C4-2B (cell line): ENCODE measurements around the gene TM4SF18.

Experiments used
- H3K27ac ChIP-seq: fragments of 450-650 bp; 2 replicates; pipeline ENCODE4 v1.5.1; 2017
- CTCF ChIP-seq: fragments of 450-650 bp; conservative IDR thresholded peaks from 2 replicates; pipeline ENCODE4 v1.5.1; 2017; ENCODE audit warnings: mild to moderate bottlenecking
- ZFX ChIP-seq: fragments of 450-650 bp; IDR thresholded peaks from 2 replicates; pipeline ENCODE4 v1.6.1; 2017

The TM4SF18 gene

DNA sequence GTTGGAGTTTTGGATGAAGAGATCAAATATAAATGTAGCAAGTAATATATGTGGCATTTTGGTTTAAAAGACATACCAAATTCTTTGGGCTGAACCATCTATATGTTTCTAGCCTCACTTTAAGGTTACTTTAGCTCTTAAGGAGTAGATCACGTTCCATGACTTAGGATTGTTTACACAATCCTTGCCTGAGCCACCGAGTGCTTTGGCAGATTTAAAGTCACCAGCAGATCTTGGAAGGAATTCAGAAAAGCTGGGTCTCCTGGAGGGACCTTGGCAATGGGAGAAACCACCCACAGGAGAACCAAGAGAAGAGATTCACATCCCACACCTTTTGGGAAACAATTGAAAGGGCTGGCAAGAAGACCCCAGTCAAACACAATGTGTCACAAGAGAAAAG, 54.5 kb downstream of the TM4SF18 start:
- TF ChIP-seq CTCF (no peak), ZFX (no peak)

GRCh38 chr3:149277331-149277813, 56.1 kb downstream of the TM4SF18 start:
- TF ChIP-seq CTCF (no peak), ZFX (no peak)
- H3K27ac ChIP-seq = peak overlapping the region; percentile 74; the same call in 1 of the 2 replicates

More for the DNA sequence above, 54.5 kb downstream of the TM4SF18 start:
- peak overlapping the region; percentile 100 for H3K27ac ChIP-seq

DNA sequence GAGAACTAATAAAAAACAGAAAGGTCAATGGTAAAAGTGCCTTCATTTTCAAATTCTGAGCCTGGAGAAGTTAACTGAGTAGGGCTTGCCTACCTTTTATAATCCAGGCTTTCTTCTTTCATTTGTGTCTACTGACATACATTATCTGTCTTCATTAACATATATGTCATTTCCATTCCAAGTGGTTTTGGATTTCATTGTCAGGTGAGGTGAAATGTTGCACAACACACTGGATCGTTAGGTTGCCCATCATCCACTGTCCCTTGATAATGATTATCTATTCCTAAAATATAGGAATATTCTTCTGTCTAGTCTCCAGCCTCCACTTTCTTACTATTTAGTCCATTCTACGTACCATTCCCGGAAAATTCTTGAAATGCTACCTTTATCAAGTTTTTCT, 56.8 kb downstream of the TM4SF18 start:
- no peak overlapping the region for H3K27ac ChIP-seq
- no peak for TF ChIP-seq CTCF
- TF ChIP-seq ZFX = no peak

DNA sequence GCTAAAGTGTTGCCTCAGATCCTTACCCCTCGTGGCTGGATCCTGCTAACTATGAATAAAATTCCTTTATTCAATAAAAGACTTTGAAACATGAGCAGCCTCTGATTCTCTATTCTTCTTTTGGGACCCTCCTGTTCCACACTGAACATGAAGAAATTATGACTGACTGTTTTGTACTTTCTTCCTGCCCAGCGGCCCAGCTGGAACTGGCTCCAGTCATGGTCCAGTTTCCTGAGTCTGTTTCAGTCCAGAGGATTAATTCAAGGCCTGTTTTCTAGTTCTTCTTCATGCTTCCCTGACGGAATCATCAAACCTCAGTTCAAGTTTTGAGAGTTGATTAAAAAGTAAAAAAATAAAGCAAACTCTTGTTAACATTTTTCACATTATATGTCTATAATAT, 59.2 kb downstream of the TM4SF18 start:
- H3K27ac ChIP-seq = peak overlapping the region; percentile 28; the same call in 1 of the 2 replicates
- TF ChIP-seq CTCF (no peak), ZFX (no peak)

DNA sequence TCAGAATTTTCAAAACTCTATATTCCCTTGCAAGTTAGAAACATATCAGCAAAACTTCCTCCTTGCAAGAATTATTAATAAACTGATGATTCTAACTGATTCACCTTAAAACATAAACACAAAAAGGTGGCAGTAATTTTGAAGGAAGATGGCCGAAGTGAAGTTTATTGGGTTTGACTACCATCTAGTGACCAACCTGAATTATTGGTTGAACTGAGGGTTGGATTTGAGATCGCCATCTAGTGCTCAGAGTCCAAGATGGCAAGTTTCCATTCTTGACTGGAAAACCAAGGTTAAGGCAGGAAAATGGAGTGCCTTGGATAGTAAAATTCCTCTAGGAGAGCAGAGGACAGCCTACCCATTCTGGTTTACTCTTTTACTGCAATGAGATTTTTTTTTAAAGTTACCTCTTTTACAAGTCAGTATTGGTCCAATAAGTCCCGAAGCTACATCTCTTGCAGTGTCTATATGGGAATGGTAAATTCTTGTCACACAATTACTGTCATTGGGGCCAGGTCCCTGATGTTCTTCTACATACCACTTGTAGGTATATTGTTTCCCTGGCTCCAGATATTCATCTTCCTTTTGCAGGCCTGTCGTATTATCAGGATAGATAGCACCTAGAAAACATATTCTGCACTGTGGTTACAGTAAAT, 60.2 kb downstream of the TM4SF18 start:
- peak; percentile 99 for TF ChIP-seq CTCF
- TF ChIP-seq ZFX = no peak

GRCh38 chr3:149271669-149272068, 61.8 kb downstream of the TM4SF18 start:
- no peak for TF ChIP-seq CTCF
- TF ChIP-seq ZFX = no peak
- H3K27ac ChIP-seq = no peak overlapping the region

More for the DNA sequence above, 60.2 kb downstream of the TM4SF18 start:
- H3K27ac ChIP-seq = no peak overlapping the region

DNA sequence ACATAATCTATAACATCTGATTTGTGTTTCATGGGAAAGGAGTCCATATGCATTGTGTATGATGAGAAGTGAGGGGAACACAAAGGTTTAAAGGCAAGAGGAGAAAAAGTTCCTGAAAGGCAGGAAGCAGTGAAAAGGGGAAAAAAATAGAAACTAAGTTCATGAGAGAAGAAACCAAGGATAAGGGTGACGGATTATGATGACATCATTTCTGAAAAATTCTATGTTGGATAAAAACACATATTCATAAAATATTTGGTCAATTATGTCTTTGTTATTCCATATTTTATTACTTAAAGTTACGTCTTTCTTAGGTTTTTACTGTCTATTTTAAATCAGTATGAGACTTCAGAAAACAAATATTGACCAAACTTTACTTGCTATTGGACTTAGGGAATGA, 63.3 kb downstream of the TM4SF18 start:
- no peak overlapping the region for H3K27ac ChIP-seq
- no peak for TF ChIP-seq ZFX

GRCh38 chr3:149269687-149270086, 63.7 kb downstream of the TM4SF18 start:
- TF ChIP-seq ZFX = no peak
- no peak for TF ChIP-seq CTCF
- no peak overlapping the region for H3K27ac ChIP-seq
